Endometrial microvascular endothelial cells (primary cell): ENCODE data around the gene MRNIP. TPM values are rescaled to one million over a fixed set of nuclear protein-coding genes. Genes with fewer than 3 reads are reported as not detected.

Experiments
- total RNA-seq: library from RNA; depleted of rRNA; stranded (reverse); fragments of >200 nt; gene quantifications from one replicate; pipeline ENCODE4 v1.2.3, GENCODE V29; 2015; ENCODE audit errors: inconsistent ontology term

MRNIP gene
- total RNA-seq, 1 donor from 2014 or later, result 31.4 TPM

Other genes starting within 250 kb of the MRNIP start
- gene HNRNPH1, start 235.1 kb downstream of the MRNIP start, total RNA-seq, result 445 TPM
- not detected for gene CBY3, start 177.8 kb downstream of the MRNIP start, total RNA-seq
- gene CANX, start 159.8 kb downstream of the MRNIP start, total RNA-seq, result 504 TPM
- 13.6 TPM for gene MAML1, start 126.0 kb downstream of the MRNIP start, total RNA-seq
- not detected for gene LTC4S, start 64.8 kb downstream of the MRNIP start, total RNA-seq
- 195 TPM for gene MGAT4B, start 52.0 kb downstream of the MRNIP start, total RNA-seq
- gene SQSTM1, start 37.9 kb downstream of the MRNIP start, total RNA-seq, result 591 TPM
- gene TBC1D9B, start 49.1 kb upstream of the MRNIP start, total RNA-seq, result 73.8 TPM
- gene RNF130, start 212.9 kb upstream of the MRNIP start, total RNA-seq, result 66.7 TPM